Fibroblast of mammary gland (primary cell): ENCODE results near the gene CATSPERB.

Experiments
- DNase-seq: peaks from one replicate; pipeline ENCODE4 v3.0.0-alpha.2; 2010; ENCODE audit warnings: low read depth
- H3K4me3 ChIP-seq: 2 replicates; pipeline ENCODE4 v1.5.1; 2011; ENCODE audit warnings: low read depth, mild to moderate bottlenecking, low read length, moderate library complexity; ENCODE audit not compliant: control insufficient read depth
- CTCF ChIP-seq: conservative IDR thresholded peaks from 2 replicates; pipeline ENCODE4 v1.5.1; 2011; ENCODE audit warnings: low read depth, low read length, inconsistent platforms; ENCODE audit not compliant: control insufficient read depth, insufficient read depth

CATSPERB gene

GRCh38 chr14:91737619-91738018 is 5.7 kb upstream of the CATSPERB start:
- DNase-seq: peak; percentile 25
- no peak for TF ChIP-seq CTCF
- H3K4me3 ChIP-seq: no peak overlapping the region

GRCh38 chr14:91732859-91733477 is 1.1 kb upstream of the CATSPERB start:
- TF ChIP-seq CTCF: no peak
- peak; percentile 94 for DNase-seq

GRCh38 chr14:91732439-91732838 is 553 bp upstream of the CATSPERB start:
- no peak for TF ChIP-seq CTCF
- DNase-seq: peak; percentile 20
- no peak overlapping the region for H3K4me3 ChIP-seq

More at GRCh38 chr14:91732859-91733477, 1.1 kb upstream of the CATSPERB start:
- no peak overlapping the region for H3K4me3 ChIP-seq

GRCh38 chr14:91731018-91731417 is 868 bp downstream of the CATSPERB start:
- no peak for TF ChIP-seq CTCF
- DNase-seq: no peak
- H3K4me3 ChIP-seq: no peak overlapping the region

- TF ChIP-seq CTCF: no peak
- DNase-seq: peak; percentile 59
- no peak overlapping the region for H3K4me3 ChIP-seq
These were observed 2.1 kb downstream of the CATSPERB start for GRCh38 chr14:91729756-91730155.

- peak; percentile 72 for DNase-seq
These were observed 3.2 kb downstream of the CATSPERB start for GRCh38 chr14:91728616-91729183.

More at GRCh38 chr14:91728616-91729183, 3.2 kb downstream of the CATSPERB start:
- no peak overlapping the region for H3K4me3 ChIP-seq
- no peak for TF ChIP-seq CTCF
